ENCODE data around the gene NLRP8. TPM values are rescaled to one million over a fixed set of nuclear protein-coding genes. Genes with fewer than 3 reads are reported as not detected.

NLRP8 gene
- total RNA-seq, 1 donor from 2014 or later = not detected

DNA sequence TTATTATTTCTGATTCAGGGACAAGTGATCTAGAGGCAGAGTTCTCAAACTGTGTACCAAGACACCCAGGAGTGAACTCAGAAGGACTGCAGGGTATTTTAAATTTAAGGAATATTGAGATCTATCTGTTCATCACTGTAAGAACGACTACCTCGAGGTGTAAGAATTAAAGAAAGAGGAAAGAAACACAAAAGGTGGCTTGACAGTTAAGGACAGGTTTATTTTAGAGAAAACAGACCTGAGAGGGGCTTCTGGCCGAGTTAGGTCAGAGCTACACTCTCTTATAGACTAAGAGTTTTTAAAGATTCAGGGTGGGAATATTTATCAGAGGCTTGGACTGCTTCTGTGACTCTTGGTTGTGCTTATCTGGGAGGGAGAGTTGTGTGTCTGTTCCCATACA lies 26.4 kb downstream of the NLRP8 start:
- no peak overlapping the region for H3K27ac Mint-ChIP-seq (ENCODE audit: unreplicated experiment)
- DNase-seq (ENCODE audit: low spot score) = no peak
- TF ChIP-seq, protein P1, sequence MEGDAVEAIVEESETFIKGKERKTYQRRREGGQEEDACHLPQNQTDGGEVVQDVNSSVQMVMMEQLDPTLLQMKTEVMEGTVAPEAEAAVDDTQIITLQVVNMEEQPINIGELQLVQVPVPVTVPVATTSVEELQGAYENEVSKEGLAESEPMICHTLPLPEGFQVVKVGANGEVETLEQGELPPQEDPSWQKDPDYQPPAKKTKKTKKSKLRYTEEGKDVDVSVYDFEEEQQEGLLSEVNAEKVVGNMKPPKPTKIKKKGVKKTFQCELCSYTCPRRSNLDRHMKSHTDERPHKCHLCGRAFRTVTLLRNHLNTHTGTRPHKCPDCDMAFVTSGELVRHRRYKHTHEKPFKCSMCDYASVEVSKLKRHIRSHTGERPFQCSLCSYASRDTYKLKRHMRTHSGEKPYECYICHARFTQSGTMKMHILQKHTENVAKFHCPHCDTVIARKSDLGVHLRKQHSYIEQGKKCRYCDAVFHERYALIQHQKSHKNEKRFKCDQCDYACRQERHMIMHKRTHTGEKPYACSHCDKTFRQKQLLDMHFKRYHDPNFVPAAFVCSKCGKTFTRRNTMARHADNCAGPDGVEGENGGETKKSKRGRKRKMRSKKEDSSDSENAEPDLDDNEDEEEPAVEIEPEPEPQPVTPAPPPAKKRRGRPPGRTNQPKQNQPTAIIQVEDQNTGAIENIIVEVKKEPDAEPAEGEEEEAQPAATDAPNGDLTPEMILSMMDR (IDR thresholded peaks at IDR 0.05) = no peak
- no peaks in the 10 kb centered on the region for H3K36me3 Mint-ChIP-seq (ENCODE audit: low read depth)
- H3K4me1 Mint-ChIP-seq (ENCODE audit: low read depth) = no peaks in the 10 kb centered on the region
- peaks cover 52% of the 10 kb centered on the region for H3K9me3 Mint-ChIP-seq (ENCODE audit: low read depth)
- no peaks in the 10 kb centered on the region for H3K27me3 Mint-ChIP-seq (ENCODE audit: low read depth)
- H3K4me3 Mint-ChIP-seq (ENCODE audit: unreplicated experiment) = no peak overlapping the region

- Mint-ChIP-seq H3K9me3 (ENCODE audit: low read depth) (peaks cover 38% of the 10 kb centered on the region), H3K27me3 (ENCODE audit: low read depth) (no peaks in the 10 kb centered on the region), H3K27ac (ENCODE audit: unreplicated experiment) (no peak overlapping the region), H3K36me3 (ENCODE audit: low read depth) (no peaks in the 10 kb centered on the region), H3K4me3 (ENCODE audit: unreplicated experiment) (no peak overlapping the region), H3K4me1 (ENCODE audit: low read depth) (no peaks in the 10 kb centered on the region)
- TF ChIP-seq, protein P1 (IDR thresholded peaks at IDR 0.05) = no peak
- no peak for DNase-seq (ENCODE audit: low spot score)
Measured at GRCh38 chr19:55980415-55980814, 32.8 kb downstream of the NLRP8 start.

DNA sequence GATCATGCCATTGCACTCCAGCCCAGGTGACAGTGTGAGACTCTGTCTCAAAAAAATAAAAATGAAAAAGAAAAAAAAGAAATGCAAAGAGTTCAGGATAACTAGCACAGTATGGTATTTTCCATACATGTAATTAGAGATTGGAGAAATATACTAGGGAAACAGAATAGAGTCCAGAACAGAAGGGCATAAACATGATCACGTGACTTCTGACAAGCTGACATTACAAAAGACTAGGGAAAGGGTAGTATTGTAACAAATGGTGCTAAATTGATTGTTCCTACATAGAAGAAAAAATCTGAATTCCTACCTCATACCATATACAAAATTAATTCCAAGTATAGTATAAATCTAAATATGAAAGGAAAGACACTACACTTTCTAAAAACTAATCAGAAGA lies 37.6 kb downstream of the NLRP8 start:
- no peak overlapping the region for H3K27ac Mint-ChIP-seq (ENCODE audit: unreplicated experiment)
- TF ChIP-seq, protein P1 (IDR thresholded peaks at IDR 0.05) = no peak
- no peaks in the 10 kb centered on the region for H3K27me3 Mint-ChIP-seq (ENCODE audit: low read depth)
- H3K4me3 Mint-ChIP-seq (ENCODE audit: unreplicated experiment) = no peak overlapping the region
- no peaks in the 10 kb centered on the region for H3K36me3 Mint-ChIP-seq (ENCODE audit: low read depth)
- no peaks in the 10 kb centered on the region for H3K4me1 Mint-ChIP-seq (ENCODE audit: low read depth)
- H3K9me3 Mint-ChIP-seq (ENCODE audit: low read depth) = peaks cover 40% of the 10 kb centered on the region
- no peak for DNase-seq (ENCODE audit: low spot score)

DNA sequence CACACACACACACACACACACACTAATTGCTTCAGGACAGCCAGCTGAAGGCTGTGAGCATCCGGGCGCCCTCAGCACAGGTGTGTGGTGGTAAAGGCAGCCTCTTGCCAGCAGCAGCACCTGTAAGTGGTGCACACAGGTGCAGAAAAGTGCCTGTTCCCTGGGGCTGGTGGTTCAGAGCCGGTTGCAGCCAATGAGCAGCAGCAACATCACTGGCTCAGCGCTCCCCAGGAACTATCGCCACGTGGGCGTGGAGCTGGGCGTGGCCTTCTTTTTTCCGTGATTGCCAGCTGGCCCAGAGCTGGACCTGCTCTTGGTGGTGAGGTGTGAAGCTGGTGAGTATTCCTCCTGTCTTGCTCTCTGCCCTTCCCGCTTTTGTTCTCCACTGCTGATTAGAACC lies 38.9 kb downstream of the NLRP8 start, which contains the start of gene NLRP5:
Gene NLRP5, plus strand, starts transcription at position 289 of the 400 bp plus-strand sequence.
- TF ChIP-seq, protein P1 (IDR thresholded peaks at IDR 0.05) = no peak
- peaks cover 35% of the 10 kb centered on the region for H3K9me3 Mint-ChIP-seq (ENCODE audit: low read depth)
- peak; percentile 68 for DNase-seq (ENCODE audit: low spot score)
- H3K4me1 Mint-ChIP-seq (ENCODE audit: low read depth) = no peaks in the 10 kb centered on the region
- no peaks in the 10 kb centered on the region for H3K27me3 Mint-ChIP-seq (ENCODE audit: low read depth)
- H3K4me3 Mint-ChIP-seq (ENCODE audit: unreplicated experiment) = no peak within 1 kb of the TSS
- no peaks in the 10 kb centered on the region for H3K36me3 Mint-ChIP-seq (ENCODE audit: low read depth)
- no peak within 1 kb of the TSS for H3K27ac Mint-ChIP-seq (ENCODE audit: unreplicated experiment)

- Mint-ChIP-seq H3K36me3 (ENCODE audit: low read depth) (peaks cover 2% of the 10 kb centered on the region), H3K4me3 (ENCODE audit: unreplicated experiment) (no peak overlapping the region), H3K4me1 (ENCODE audit: low read depth) (no peaks in the 10 kb centered on the region), H3K27me3 (ENCODE audit: low read depth) (no peaks in the 10 kb centered on the region), H3K27ac (ENCODE audit: unreplicated experiment) (no peak overlapping the region), H3K9me3 (ENCODE audit: low read depth) (peaks cover 48% of the 10 kb centered on the region)
- TF ChIP-seq, protein P1 (IDR thresholded peaks at IDR 0.05) = no peak
- DNase-seq (ENCODE audit: low spot score) = no peak
Measured at GRCh38 chr19:55990831-55991230, 43.2 kb downstream of the NLRP8 start.
